HG02852 (cell line): ENCODE results near the gene RASGEF1C.
"Not testable (repeated sequence)": the region's sequence is repeated elsewhere in the genome, so short reads cannot be mapped to it uniquely, and the experiment has no call there.

Experiments used
- ATAC-seq: cut with Tn5 transposase; IDR thresholded peaks from one replicate; pipeline ENCODE4 v1.9.1; 2021; ENCODE audit warnings: mild to moderate bottlenecking, moderate library complexity; ENCODE audit not compliant: unreplicated experiment

Gene RASGEF1C

GRCh38 chr5:180104168-180104530, 104.9 kb downstream of the RASGEF1C start:
- ATAC-seq = no peak

GRCh38 chr5:180103487-180104167, 105.4 kb downstream of the RASGEF1C start:
- ATAC-seq = no peak

GRCh38 chr5:180102636-180103035, 106.4 kb downstream of the RASGEF1C start:
- ATAC-seq = no peak

- no peak for ATAC-seq
Measured at GRCh38 chr5:180101451-180102105, 107.4 kb downstream of the RASGEF1C start.

GRCh38 chr5:180100621-180101450, 108.2 kb downstream of the RASGEF1C start:
- no peak for ATAC-seq

GRCh38 chr5:180099733-180100611, 109.0 kb downstream of the RASGEF1C start:
- no peak for ATAC-seq

- ATAC-seq = no peak
Measured at GRCh38 chr5:180098991-180099732, 109.8 kb downstream of the RASGEF1C start.

- no peak for ATAC-seq
Measured at GRCh38 chr5:180098526-180098925, 110.5 kb downstream of the RASGEF1C start.

GRCh38 chr5:180097926-180098325, 111.1 kb downstream of the RASGEF1C start:
- ATAC-seq = no peak

- no peak for ATAC-seq
Measured at GRCh38 chr5:180097163-180097894, 111.7 kb downstream of the RASGEF1C start.

GRCh38 chr5:180096616-180097015, 112.4 kb downstream of the RASGEF1C start:
- no peak for ATAC-seq

GRCh38 chr5:180095545-180095944, 113.5 kb downstream of the RASGEF1C start:
- ATAC-seq = no peak

- ATAC-seq = no peak
Measured at GRCh38 chr5:180093651-180094382, 115.2 kb downstream of the RASGEF1C start.

GRCh38 chr5:180093241-180093640, 115.8 kb downstream of the RASGEF1C start:
- ATAC-seq = no peak

GRCh38 chr5:180090769-180091546, 118.1 kb downstream of the RASGEF1C start:
- no peak for ATAC-seq

- ATAC-seq = no peak
Measured at GRCh38 chr5:180090098-180090768, 118.8 kb downstream of the RASGEF1C start.

- not testable (repeated sequence) for ATAC-seq
Measured at GRCh38 chr5:180089628-180090027, 119.4 kb downstream of the RASGEF1C start.
